ENCODE data around the gene LAG3. TPM values are rescaled to one million over a fixed set of nuclear protein-coding genes. Genes with fewer than 3 reads are reported as not detected.

LAG3 gene
- total RNA-seq, 1 experiment from 2014 or later, result 3.3 TPM

GRCh38 chr12:6807170-6807569 lies 34.9 kb downstream of the LAG3 start:
- no peaks in the 10 kb centered on the region for H3K27me3 ChIP-seq (ENCODE audit: insufficient read depth, low read length)
- no peak overlapping the region for H3K9ac ChIP-seq (ENCODE audit: low read length)
- no peaks in the 10 kb centered on the region for H3K9me3 ChIP-seq (ENCODE audit: control insufficient read depth in 1 of 2, insufficient read depth in 1 of 2, low read depth in 1 of 2, low read length in 2 of 2)
- H3K9me2 ChIP-seq (ENCODE audit: insufficient read depth), result no peaks in the 10 kb centered on the region
- DNase-seq (ENCODE audit: low read depth, low spot score) (no peak), ATAC-seq (peak; percentile 49; the same call in 1 of the 2 replicates)
- no peak overlapping the region for H3K27ac ChIP-seq (ENCODE audit: low read depth, low read length)
- TF ChIP-seq FOSL1 (IDR thresholded peaks at IDR 0.05; ENCODE audit: low read depth) (no peak), JUND (IDR thresholded peaks at IDR 0.05) (peak; percentile 15; the same call in 1 of the 2 replicates), SP1 (IDR thresholded peaks at IDR 0.05; ENCODE audit: low read depth) (no peak)
- no peaks in the 10 kb centered on the region for H3K79me2 ChIP-seq (ENCODE audit: insufficient read depth, low read length)
- ChIA-PET RAD21 (ENCODE audit: low non-redundant PET in 1 of 2, low total read pairs in 2 of 2, uncharacterized antibody in 2 of 2, unreplicated experiment in 2 of 2) (no interaction called here), CTCF (no interaction called here), POLR2A (interaction anchor here (0.7 kb wide), 1 partner anchor 312 kb away, joined by 3 read pairs; no protein-coding TSS in a partner anchor)
- no peaks in the 10 kb centered on the region for H4K20me1 ChIP-seq (ENCODE audit: insufficient read depth)
- H3K36me3 ChIP-seq (ENCODE audit: control insufficient read depth in 1 of 2, insufficient read depth in 2 of 2, low read length in 2 of 2), result no peaks in the 10 kb centered on the region
- H3K4me1 ChIP-seq (ENCODE audit: control insufficient read depth in 1 of 2, insufficient read depth in 2 of 2, low read length in 2 of 2), result peaks cover 2 to 8% of the 10 kb centered on the region in 2 experiments; a peak in 3 of 4 replicates
- H3K4me2 ChIP-seq (ENCODE audit: low read length), result peak overlapping the region; percentile 21; the same call in 1 of the 2 replicates
- H3K4me3 ChIP-seq (replicated peaks in 1 of 2; ENCODE audit: low read depth in 1 of 2, low read length in 2 of 2), result no peak overlapping the region
- H2AFZ ChIP-seq (ENCODE audit: low read depth, low read length, poor library complexity, severe bottlenecking), result no peak overlapping the region
- intact Hi-C loops (cut with micrococcal nuclease), result no loop called here
- no TSS peak for BruUV-seq (replicated peaks)

- ChIA-PET CTCF (no interaction called here), POLR2A (no interaction called here), RAD21 (ENCODE audit: low non-redundant PET in 1 of 2, low total read pairs in 2 of 2, uncharacterized antibody in 2 of 2, unreplicated experiment in 2 of 2) (interaction anchor here in 1 of 2 experiments (0.9 kb wide), 1 partner anchor 153 kb away, joined by 4 read pairs; no protein-coding TSS in a partner anchor)
- Histone ChIP-seq H3K4me2 (ENCODE audit: low read length) (no peak overlapping the region), H3K9me3 (ENCODE audit: control insufficient read depth in 1 of 2, insufficient read depth in 1 of 2, low read depth in 1 of 2, low read length in 2 of 2) (no peaks in the 10 kb centered on the region), H2AFZ (ENCODE audit: low read depth, low read length, poor library complexity, severe bottlenecking) (no peak overlapping the region), H3K27ac (ENCODE audit: low read depth, low read length) (no peak overlapping the region), H3K4me3 (replicated peaks in 1 of 2; ENCODE audit: low read depth in 1 of 2, low read length in 2 of 2) (no peak overlapping the region), H3K9ac (ENCODE audit: low read length) (no peak overlapping the region), H3K36me3 (ENCODE audit: control insufficient read depth in 1 of 2, insufficient read depth in 2 of 2, low read length in 2 of 2) (no peaks in the 10 kb centered on the region), H4K20me1 (ENCODE audit: insufficient read depth) (no peaks in the 10 kb centered on the region), H3K27me3 (ENCODE audit: insufficient read depth, low read length) (no peaks in the 10 kb centered on the region), H3K4me1 (ENCODE audit: control insufficient read depth in 1 of 2, insufficient read depth in 2 of 2, low read length in 2 of 2) (peaks cover 2 to 8% of the 10 kb centered on the region in 2 experiments; a peak in 3 of 4 replicates), H3K9me2 (ENCODE audit: insufficient read depth) (no peaks in the 10 kb centered on the region), H3K79me2 (ENCODE audit: insufficient read depth, low read length) (no peaks in the 10 kb centered on the region)
- intact Hi-C loops (cut with micrococcal nuclease), result no loop called here
- TF ChIP-seq SRF (IDR thresholded peaks at IDR 0.05; ENCODE audit: low read depth) (no peak), CEBPB (IDR thresholded peaks at IDR 0.05; ENCODE audit: low read depth) (no peak), YY1 (IDR thresholded peaks at IDR 0.05; ENCODE audit: extremely low read depth, insufficient replicate concordance, low read depth, low read length) (no peak), JUND (IDR thresholded peaks at IDR 0.05) (no peak), MAX (IDR thresholded peaks at IDR 0.05) (no peak), RAD21 (IDR thresholded peaks at IDR 0.05; ENCODE audit: low read depth) (no peak), EZH2phosphoT487 (IDR thresholded peaks at IDR 0.05; ENCODE audit: borderline replicate concordance) (no peak), ZNF274 (IDR thresholded peaks at IDR 0.05; ENCODE audit: low read depth, low read length) (no peak), EGR1 (IDR thresholded peaks at IDR 0.05; ENCODE audit: low read depth) (no peak), POLR2A (IDR thresholded peaks at IDR 0.05; ENCODE audit: borderline replicate concordance, extremely low read depth, insufficient read depth, insufficient read length) (no peak), ZBTB33 (IDR thresholded peaks at IDR 0.05; ENCODE audit: extremely low read depth, insufficient replicate concordance, low read length) (no peak), FOSL1 (IDR thresholded peaks at IDR 0.05; ENCODE audit: low read depth) (no peak)
- DNase-seq (ENCODE audit: low read depth, low spot score) (no peak), ATAC-seq (no peak)
- no TSS peak for BruUV-seq (replicated peaks)
These were observed 36.7 kb downstream of the LAG3 start for GRCh38 chr12:6809056-6809455.

Data from HCT116 (cell line).